HG03354 (cell line): Measurements from ENCODE around the gene WNT7B.

Source experiments
- ATAC-seq: cut with Tn5 transposase; IDR thresholded peaks from one replicate; pipeline ENCODE4 v1.9.1; 2021; ENCODE audit warnings: mild to moderate bottlenecking; ENCODE audit not compliant: unreplicated experiment, poor library complexity, severe bottlenecking

The WNT7B gene

GRCh38 chr22:45997077-45997776, 20.3 kb upstream of the WNT7B start:
- no peak for ATAC-seq

GRCh38 chr22:45996241-45997076, 19.5 kb upstream of the WNT7B start:
- no peak for ATAC-seq

DNA sequence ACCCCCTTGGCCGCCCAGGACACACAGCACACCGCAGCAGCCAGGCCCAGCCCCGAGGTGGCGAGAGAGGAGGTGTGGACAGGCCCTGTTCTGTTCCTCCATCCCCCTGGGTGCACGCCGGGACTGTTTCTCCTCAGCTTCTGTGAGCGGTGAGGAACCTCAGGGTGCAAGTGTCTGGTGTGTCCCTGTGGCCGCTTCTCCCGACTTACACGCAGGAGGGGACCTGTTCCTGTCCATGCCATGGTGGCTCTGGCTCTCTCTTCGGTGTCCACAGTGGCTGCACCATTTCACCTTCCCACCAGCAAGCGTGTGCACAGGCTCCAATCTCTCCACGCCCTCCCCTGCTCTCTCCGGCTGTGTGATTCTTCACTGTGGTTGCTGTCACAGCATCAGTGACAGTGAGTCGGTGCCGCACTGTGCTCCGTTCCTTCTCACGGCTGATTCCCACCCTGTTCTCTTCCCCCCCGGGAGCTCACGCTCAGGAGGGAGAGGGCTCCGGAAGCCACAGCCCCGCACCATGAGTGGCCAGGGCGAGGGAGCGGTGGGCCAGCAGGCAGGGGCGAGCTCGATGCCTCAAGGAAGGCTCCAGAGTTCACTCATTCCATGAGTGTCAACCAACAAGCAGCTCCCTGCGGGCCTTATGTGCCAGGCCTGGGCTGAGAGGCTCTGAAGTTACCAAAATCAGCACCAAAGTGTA, 18.6 kb upstream of the WNT7B start:
- no peak for ATAC-seq

DNA sequence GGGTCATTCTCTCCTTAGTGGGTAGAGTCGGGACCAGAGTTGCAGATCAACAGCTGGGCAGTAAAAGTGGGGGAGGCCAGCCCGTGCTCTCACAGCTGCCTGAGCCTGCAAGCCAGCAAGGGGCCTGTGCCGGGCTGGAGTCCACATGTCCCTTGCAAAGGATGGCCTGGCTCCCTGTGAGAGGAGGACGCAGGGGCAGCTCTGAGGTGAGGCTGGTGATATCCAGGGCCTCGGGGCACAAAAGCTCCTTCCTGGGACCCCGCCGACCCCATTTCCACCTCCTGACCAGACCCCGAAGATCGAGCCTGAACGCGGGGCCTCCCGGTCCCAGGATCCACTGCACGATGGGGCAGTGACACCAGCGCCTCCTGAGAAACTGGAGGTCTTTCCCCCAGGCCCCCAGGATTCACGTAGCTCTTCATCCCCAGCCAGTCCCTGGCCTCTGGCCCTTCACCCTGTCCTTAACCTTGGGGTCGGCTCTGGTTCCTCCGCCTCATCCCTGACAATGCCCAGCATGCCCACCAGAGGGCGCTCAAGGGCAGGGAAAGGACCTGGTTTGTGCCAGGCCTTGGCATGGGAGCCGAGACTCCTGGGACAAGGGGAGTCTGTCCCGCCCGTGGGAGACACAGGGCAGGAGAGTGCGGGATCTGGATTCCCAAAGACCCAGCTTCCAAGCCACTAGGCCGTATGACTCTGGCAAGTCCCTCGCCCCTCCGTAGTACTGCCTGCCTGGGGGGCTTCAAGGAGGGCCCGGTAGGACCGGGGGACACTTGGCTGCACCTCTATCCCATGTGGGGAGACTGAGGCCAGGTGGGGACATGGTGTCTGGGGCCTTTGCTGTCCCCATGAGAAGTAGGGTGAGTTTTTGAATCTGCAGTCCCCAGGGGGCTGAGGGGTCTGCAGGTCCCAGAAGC, 17.8 kb upstream of the WNT7B start:
- no peak for ATAC-seq

DNA sequence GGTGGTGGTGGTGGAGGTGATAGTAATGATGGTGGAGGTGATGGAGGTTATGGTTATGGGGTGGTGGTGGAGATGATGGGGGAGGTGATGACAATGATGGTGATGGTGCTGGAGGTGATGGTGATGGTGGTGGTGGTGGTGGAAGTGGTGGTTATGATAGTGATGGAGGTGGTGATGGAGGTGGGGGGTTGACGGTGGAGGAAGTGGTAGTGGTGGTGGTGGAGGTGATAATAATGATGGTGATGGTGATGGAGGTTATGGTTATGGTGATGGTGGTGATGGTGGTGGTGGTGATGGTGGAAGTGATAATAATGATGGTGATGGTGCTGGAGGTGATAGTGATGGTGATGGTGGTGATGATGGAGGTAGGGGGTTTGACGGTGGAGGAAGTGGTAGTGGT, 16.9 kb upstream of the WNT7B start:
- ATAC-seq: no peak

DNA sequence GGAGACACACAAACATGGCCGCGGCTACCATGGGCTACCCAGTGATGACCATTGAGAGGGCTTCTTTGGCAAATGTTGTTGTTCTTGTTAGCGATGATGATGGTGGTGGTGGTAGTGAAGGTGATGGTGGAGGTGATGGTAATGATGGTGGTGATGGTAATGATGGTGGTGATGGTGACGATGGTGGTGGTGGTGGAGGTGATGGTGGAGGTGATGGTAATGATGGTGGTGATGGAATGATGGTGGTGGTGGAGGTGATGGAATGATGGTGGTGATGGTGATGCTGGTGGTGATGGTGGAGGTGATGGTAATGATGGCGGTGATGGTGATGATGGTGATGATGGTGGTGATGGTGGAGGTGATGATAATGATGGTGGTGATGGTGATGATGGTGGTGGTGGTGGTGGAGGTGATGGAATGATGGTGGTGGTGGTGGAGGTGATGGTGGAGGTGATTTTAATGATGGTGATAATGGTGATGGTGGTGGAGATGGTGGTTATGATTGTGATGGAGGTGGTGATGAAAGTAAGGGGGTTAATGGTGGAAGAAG, 16.3 kb upstream of the WNT7B start:
- ATAC-seq: no peak

DNA sequence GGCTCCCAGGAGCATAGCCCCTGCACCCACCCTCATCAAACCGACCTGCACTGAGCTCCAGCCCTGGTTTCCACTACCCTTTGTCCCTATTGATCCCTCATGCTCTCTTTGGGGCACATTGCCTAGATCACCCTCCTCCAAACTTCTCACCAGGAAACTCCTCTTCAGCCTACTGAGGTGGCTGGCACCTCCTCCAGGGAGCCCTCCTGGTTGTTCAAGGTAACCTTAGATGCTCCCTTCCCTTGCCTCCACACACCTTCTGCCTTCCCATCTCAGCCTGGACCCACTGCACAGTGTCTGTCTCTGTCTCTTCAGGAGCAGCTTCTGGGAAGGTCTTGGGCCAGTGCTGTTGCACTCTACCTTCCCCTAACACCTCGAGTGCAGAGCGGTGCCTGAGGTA, 15.8 kb upstream of the WNT7B start:
- ATAC-seq: no peak

DNA sequence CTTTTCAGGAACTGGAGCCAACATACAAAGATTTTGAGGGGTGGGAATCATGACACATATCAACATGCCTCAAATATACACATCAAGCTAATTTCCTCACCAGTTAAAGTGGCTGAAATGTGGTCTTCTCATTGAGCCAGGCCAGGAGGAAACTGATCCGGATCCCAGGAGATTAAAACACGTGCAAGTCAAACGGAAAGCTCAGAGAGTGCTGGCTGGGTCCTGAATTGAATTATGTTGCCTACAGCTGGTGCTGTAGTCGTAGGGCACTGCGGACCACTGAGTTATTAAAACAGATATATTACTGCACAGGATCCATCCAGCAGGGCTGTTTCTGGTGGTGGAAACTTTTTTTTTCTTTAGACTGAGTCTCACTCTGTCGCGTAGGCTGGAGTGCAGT, 14.1 kb upstream of the WNT7B start:
- ATAC-seq: no peak

DNA sequence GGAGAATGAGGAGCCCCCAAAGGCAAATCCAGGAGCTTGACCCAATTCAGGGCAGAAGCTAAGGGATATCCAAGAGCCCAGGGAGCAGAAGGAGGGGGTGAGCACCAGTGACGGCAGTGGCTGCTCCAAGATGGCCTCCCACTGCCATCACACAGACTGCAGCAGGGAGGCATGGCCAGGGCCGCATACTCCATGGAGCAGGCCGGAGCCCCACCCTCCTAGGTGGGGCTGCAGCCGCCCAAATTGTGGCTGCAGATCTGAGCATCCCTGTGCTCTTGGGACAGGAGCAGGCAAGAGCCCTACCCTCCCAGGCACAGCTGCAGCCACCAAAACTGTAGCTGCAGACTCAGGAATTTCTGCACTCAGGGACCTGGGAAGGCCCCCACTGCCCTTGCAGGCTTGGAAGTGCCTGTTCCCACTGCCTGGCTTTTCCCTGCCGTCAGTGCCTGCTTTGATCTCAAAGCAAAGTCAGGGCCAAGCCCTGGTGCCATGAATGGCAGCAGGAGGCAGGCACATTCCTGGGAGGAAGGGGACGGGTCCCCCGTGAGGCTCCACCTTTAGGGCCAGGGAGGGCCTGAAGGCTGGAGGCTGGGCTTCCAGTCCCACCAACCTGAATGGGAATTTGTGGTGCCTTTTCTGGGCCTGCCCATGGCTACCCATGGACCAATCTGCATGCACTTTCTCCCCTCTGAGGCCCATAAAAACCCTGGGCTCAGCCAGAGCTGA, 10.3 kb upstream of the WNT7B start:
- ATAC-seq: no peak

GRCh38 chr22:45984316-45984916, 7.5 kb upstream of the WNT7B start:
- no peak for ATAC-seq

GRCh38 chr22:45983797-45984196, 6.8 kb upstream of the WNT7B start:
- ATAC-seq: no peak

DNA sequence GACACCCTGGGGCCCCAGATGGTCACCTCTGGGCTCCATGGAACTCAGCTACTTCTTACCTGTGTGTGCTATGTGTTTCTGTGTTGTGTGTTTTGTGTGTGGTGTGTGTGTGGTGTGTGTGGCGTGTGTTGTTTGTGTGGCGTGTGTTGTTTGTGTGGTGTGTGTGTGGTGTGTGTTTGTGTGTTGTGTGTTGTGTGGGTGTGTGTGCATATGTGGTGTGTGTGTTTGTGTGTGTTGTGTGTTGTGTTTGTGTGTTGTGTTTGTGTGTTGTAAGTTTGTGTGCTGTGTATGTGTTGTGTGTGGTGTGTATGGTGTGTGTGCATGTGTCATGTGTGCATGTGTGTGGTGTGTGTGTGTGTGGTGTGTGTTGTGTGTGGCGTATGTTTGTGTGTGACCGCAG, 3.8 kb upstream of the WNT7B start:
- ATAC-seq: no peak

DNA sequence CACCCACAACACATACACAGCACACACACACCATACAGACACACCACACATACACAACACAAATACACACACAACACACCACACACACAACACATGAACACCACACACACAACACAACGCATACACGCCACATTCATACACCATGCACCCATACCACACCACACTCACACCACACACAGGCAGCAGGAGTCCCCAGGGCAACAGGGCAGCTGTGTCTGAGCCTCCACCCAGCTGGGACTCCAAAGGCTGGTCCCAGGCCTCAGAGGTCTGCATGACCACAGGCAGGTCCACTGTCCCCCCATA, 3.3 kb upstream of the WNT7B start:
- ATAC-seq: no peak

GRCh38 chr22:45978275-45978713, 1.3 kb upstream of the WNT7B start:
- no peak for ATAC-seq

DNA sequence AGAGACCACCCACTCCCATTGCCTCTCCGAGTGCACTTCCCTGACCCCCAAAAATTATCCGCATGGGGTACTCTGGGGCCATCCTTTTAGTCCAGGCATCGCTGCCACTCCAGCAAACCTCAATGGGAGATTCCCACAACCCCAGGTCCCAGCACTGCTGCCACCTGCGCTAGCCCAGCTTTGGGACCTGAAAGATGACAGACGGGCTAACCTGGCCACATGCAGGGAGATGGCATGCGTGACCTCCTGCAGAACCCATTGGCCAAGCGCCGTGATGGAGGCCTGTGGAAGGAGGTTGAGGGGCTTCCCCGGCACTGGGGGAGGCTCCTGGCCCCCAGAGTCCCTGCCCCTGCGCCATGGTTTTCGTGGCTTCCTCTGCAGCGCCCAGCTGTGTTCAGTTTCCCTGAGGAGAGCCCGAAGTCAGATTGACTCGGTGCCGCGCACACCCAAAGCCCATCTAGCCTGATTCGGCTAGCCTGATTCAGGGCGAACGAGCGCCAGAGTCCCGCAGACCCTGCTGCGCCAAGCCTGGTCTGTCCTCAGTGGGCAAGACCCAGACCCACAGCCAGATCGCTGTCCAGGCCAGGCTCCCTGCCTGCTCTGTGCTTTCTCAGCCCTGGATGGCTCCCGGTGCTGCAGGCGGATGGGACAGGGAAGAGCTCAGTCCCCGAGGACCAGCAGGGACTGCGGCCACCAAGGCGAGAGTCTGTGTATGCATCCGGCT, 751 bp upstream of the WNT7B start:
- ATAC-seq: no peak

DNA sequence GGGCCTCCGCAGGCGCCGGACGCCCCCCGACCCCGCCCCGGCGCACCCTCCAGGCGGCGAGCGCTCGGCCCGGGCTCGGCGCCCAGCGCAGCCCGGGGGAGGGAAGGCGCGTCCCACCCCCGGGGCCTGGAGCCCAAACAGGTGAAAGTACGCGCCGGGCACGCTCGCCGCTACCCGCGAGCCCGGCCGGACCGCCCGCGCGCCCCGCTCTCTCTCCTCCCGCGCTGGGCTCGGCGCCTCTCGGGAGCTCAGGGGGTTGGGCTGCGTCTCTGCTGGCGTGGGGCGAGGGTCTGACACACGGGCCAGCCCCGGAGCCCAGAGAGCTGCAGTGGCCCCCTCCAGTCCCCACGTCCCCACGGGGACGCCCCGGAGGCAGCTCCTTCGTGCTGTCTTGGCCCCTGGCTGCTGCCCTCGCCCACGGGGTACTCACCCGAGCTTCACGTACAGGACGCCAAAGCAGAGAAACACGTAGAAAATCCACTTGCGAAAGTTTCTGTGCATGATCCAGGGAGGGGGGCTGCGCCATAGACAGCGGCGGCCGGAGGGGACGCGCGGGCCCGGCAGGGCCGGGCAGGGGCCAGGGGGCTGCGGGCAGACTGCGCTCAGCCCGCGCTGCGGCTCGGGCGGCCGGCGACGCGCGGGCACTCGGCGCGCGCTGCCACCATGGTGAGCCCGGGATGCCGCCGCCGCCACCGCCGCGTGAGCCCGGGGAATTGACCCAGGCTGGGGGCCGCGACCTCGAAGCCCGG, 534 bp downstream of the WNT7B start:
- ATAC-seq: no peak
